ENCODE data around the gene THOC6. TPM values are rescaled to one million over a fixed set of nuclear protein-coding genes. Genes with fewer than 3 reads are reported as not detected.

Gene THOC6
- total and polyA plus RNA-seq, 9 of the 15 experiments (the other 6 are each of a cell fraction or from before 2014, with no cell fraction given), result 2.5 to 65.4 (median 42.3) TPM

- TF ChIP-seq ZNF318 (IDR thresholded peaks at IDR 0.05; ENCODE audit: borderline replicate concordance in 1 of 2, low read depth in 1 of 2) (no peak), ZBTB9 (CRISPR knock-in tag; IDR thresholded peaks at IDR 0.05) (no peak), ZNF778 (CRISPR knock-in tag; IDR thresholded peaks at IDR 0.05) (no peak), RBM22 (IDR thresholded peaks at IDR 0.05; ENCODE audit: low read depth, low read length, poor library complexity, severe bottlenecking) (peak; percentile 71), MED1 (CRISPR knock-in tag; IDR thresholded peaks at IDR 0.05; ENCODE audit: borderline replicate concordance) (no peak)
Observed at GRCh38 chr16:2975161-2975795, 48.6 kb upstream of the THOC6 start (continued).

Measured in K562 (cell line).